Hematopoietic multipotent progenitor cell treated with erythropoietin and hydrocortisone succinate and interleukin-3 and kit ligand, for 15 days (in vitro differentiated cells): ENCODE results near the gene GPR176.

ENCODE experiments used
- DNase-seq: peaks from one replicate; pipeline ENCODE4 v3.0.0-alpha.2; 2015; ENCODE audit warnings: low spot score

The GPR176 gene

GRCh38 chr15:39890621-39891020 is 29.4 kb downstream of the GPR176 start:
- no peak for DNase-seq

- no peak for DNase-seq
These were observed 30.5 kb downstream of the GPR176 start for GRCh38 chr15:39889601-39890000.

GRCh38 chr15:39888809-39889208 is 31.3 kb downstream of the GPR176 start:
- DNase-seq, result no peak

GRCh38 chr15:39888243-39888642 is 31.8 kb downstream of the GPR176 start:
- no peak for DNase-seq

- DNase-seq, result peak; percentile 49
These were observed 32.2 kb downstream of the GPR176 start for GRCh38 chr15:39887832-39888231.

- DNase-seq, result no peak
These were observed 32.9 kb downstream of the GPR176 start for GRCh38 chr15:39887211-39887610.

- no peak for DNase-seq
These were observed 33.6 kb downstream of the GPR176 start for GRCh38 chr15:39886418-39886817.

GRCh38 chr15:39885099-39885777 is 34.8 kb downstream of the GPR176 start:
- DNase-seq, result no peak

GRCh38 chr15:39884351-39884750 is 35.7 kb downstream of the GPR176 start:
- no peak for DNase-seq

- DNase-seq, result no peak
These were observed 37.5 kb downstream of the GPR176 start for GRCh38 chr15:39882602-39883001.

GRCh38 chr15:39881790-39882189 is 38.3 kb downstream of the GPR176 start:
- DNase-seq, result no peak

GRCh38 chr15:39880718-39881387 is 39.2 kb downstream of the GPR176 start:
- DNase-seq, result no peak

GRCh38 chr15:39878406-39878785 is 41.7 kb downstream of the GPR176 start:
- no peak for DNase-seq

GRCh38 chr15:39874890-39875549 is 45.0 kb downstream of the GPR176 start:
- peak; percentile 15 for DNase-seq

- no peak for DNase-seq
These were observed 46.1 kb downstream of the GPR176 start for GRCh38 chr15:39873978-39874377.

- no peak for DNase-seq
These were observed 49.5 kb downstream of the GPR176 start for GRCh38 chr15:39870537-39870936.

- DNase-seq, result no peak
These were observed 50.1 kb downstream of the GPR176 start for GRCh38 chr15:39869858-39870515.

GRCh38 chr15:39869254-39869653 is 50.8 kb downstream of the GPR176 start:
- no peak for DNase-seq

GRCh38 chr15:39868396-39868795 is 51.7 kb downstream of the GPR176 start:
- no peak for DNase-seq

GRCh38 chr15:39864116-39864515 is 56.0 kb downstream of the GPR176 start:
- no peak for DNase-seq

- DNase-seq, result no peak
These were observed 59.2 kb downstream of the GPR176 start for GRCh38 chr15:39860871-39861270.

GRCh38 chr15:39860200-39860599 is 59.9 kb downstream of the GPR176 start:
- no peak for DNase-seq

- no peak for DNase-seq
These were observed 60.4 kb downstream of the GPR176 start for GRCh38 chr15:39859636-39860035.
